GM12874 (cell line): ENCODE results near the gene UQCC2.

Experiments
- TF ChIP-seq, protein P1 (sequence below): IDR thresholded peaks from 2 replicates; pipeline ENCODE4 v1.5.1; 2011; ENCODE audit warnings: low read depth, mild to moderate bottlenecking, control low read depth, low read length, moderate library complexity; ENCODE audit not compliant: insufficient read depth

Gene UQCC2

DNA sequence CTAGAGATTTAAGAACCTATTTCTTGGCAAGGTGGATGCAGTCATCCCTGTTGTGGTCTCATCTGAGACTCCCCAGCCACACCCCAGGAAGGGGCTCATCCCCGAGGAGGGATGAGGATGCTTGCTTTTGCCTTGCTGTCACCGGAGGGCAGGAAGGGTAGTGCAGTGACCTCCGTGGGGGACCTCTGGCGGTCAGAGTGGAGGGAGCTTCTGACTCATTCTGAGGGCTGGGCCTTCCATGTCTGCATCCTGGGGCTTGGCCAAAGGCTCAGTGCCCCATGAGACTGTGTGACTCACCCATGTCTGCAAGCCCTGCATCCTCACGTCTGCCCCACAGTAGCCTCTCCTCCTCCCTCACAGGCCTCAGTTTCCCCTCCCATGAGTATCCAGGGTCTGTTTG lies 38.7 kb downstream of the UQCC2 start:
- TF ChIP-seq, protein P1, sequence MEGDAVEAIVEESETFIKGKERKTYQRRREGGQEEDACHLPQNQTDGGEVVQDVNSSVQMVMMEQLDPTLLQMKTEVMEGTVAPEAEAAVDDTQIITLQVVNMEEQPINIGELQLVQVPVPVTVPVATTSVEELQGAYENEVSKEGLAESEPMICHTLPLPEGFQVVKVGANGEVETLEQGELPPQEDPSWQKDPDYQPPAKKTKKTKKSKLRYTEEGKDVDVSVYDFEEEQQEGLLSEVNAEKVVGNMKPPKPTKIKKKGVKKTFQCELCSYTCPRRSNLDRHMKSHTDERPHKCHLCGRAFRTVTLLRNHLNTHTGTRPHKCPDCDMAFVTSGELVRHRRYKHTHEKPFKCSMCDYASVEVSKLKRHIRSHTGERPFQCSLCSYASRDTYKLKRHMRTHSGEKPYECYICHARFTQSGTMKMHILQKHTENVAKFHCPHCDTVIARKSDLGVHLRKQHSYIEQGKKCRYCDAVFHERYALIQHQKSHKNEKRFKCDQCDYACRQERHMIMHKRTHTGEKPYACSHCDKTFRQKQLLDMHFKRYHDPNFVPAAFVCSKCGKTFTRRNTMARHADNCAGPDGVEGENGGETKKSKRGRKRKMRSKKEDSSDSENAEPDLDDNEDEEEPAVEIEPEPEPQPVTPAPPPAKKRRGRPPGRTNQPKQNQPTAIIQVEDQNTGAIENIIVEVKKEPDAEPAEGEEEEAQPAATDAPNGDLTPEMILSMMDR: peak; percentile 28; the same call in 1 of the 2 replicates

DNA sequence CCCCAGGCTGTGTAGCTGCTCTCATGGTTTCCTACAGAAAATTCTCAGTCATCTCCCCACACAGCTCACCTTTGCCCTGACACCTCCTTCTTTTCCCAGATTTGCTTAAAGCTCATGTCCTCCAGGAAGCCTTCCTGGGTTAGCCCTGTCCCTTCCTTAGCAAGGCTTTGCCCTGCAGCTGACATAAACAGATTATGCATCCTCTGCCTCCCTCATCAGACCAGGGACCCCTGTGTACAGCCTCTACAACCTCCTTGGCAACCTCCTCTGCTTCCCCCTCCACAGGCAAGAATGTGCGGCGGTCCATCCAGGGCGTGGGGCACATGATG lies 39.8 kb downstream of the UQCC2 start:
- TF ChIP-seq, protein P1: no peak

DNA sequence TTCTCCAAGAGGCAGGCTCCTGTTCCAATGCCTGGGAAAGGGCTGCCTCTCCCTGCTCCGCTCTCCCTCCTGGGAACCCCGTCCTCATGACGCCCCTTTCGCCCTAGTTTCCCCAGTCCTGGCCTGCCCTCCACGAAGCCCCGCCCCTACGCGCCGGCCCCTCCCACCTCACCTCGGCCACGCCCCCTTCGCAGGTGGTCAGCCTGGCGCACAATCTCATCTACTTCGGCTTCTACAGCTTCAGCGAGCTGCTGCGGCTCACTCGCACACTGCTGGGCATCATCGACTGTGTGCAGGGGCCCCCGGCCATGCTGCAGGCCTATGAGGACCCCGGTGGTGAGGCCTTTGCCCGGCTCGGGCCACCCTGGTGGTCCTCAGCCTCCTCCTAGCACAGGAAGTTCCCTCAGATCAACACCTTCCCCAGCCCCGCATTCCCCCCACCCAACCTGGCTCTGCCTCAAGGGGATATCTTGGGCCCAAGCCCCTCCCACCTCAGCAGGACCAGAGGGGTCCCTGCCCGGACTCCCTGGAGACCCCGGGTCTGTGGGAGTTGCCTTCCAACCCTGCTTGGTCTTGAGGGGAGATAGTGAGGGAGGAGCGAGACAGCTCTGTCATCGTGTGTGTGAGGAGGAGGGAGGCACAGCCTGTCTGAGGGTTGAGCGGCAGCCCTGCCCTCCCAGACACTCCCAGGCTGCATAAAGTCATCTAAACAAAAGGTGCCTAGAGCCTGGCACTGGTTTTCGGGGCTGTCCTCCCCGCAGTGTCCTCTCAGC lies 40.3 kb downstream of the UQCC2 start:
- TF ChIP-seq, protein P1: no peak

DNA sequence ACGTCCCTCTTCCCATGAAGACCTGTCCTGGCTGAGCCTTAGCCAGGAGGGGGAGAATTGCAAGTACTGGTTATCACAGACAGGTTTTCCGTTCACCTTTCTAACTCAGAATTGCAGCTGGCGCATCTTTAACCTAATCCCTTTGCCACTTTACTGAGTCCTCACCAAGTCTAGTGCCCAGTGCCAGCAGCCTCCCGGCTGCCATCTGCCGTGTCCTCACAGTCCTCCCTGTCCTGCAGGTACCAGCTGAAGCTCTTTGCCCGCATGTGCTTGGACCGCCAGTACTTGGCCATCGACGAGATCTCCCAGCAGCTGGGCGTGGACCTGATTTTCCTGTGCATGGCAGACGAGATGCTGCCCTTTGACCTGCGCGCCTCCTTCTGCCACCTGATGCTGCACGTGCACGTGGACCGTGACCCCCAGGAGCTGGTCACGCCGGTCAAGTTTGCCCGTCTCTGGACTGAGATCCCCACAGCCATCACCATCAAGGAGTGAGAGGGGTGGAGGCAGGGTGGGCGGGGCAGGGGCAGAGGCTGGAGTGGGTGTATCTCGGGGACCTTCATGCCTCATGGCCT lies 41.3 kb downstream of the UQCC2 start:
- TF ChIP-seq, protein P1: no peak

DNA sequence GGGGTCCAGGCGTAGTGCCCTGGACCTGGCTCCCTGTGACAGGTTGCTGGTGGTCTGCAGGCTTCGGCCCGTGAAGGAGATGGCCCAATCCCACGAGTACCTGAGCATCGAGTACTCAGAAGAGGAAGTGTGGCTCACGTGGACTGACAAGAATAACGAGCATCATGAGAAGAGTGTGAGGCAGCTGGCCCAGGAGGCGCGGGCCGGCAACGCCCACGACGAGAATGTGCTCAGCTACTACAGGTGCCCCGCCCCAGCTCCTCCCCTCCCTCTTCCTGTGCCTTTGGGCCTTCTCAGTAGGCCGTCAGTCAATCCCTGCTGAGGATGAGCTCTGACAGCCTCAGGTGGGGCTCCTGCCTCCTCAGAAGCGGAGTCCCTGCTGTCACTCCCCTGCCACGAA lies 42.6 kb downstream of the UQCC2 start:
- TF ChIP-seq, protein P1: no peak

DNA sequence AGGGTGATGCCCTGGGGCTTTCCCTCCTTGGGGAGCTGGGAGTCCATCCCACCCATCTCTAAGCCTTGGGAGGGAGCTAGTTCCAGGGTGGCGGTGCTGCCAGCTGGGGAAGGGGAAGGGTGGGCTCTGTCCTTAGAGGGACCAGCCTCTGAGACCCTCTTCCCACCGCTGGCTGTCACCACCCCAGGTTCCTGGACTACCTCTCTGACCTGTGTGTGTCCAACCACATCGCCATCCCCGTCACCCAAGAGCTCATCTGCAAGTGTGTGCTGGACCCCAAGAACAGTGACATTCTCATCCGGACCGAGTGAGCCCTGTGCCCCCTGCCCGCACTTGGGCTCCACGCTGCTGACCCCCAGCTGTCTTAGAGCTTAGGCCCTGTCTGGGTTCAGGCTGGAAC lies 43.2 kb downstream of the UQCC2 start:
- TF ChIP-seq, protein P1: no peak

DNA sequence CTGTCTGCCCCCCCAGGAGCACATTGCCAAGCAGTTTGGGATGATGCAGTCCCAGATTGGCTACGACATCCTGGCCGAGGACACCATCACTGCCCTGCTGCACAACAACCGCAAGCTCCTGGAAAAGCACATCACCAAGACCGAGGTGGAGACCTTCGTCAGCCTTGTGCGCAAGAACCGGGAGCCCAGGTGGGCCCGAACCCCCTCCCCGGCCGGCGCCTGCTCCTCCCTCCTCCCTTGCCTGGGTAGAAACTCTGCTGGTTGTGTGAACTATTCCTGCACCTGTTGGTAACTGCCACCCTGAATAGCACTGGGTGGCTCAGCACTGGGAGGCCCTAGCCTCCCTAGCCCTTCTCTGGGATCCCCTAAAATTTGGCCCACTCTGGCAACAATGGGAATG lies 43.7 kb downstream of the UQCC2 start:
- TF ChIP-seq, protein P1: no peak
